H9 (cell line): Measurements from ENCODE around the gene PMP22. TPM values are rescaled to one million over a fixed set of nuclear protein-coding genes. Genes with fewer than 3 reads are reported as not detected.

Experiments used
- DNase-seq: peaks from one replicate; pipeline ENCODE4 v3.0.0-alpha.2; 2017
- H2AFZ ChIP-seq: one replicate; pipeline ENCODE4 v1.6.1; 2013; ENCODE audit warnings: mild to moderate bottlenecking, low read length, control low read depth, moderate library complexity
- H2AK5ac ChIP-seq: 2 replicates; pipeline ENCODE4 v1.6.1; 2013; ENCODE audit warnings: low read length, control low read depth, mixed read lengths; ENCODE audit not compliant: insufficient read length
- H2BK120ac ChIP-seq: one replicate; pipeline ENCODE4 v1.6.1; 2013; ENCODE audit warnings: low read depth, mild to moderate bottlenecking, low read length, control low read depth, inconsistent platforms; ENCODE audit not compliant: poor library complexity, severe bottlenecking
- H2BK12ac ChIP-seq: 2 replicates; pipeline ENCODE4 v1.6.1; 2013; ENCODE audit warnings: low read length, control low read depth, mixed read lengths, low read depth; ENCODE audit not compliant: insufficient read length
- H2BK15ac ChIP-seq: 2 replicates; pipeline ENCODE4 v1.6.1; 2013; ENCODE audit warnings: low read depth, low read length, control low read depth
- H2BK20ac ChIP-seq: one replicate; pipeline ENCODE4 v1.6.1; 2013; ENCODE audit warnings: low read depth, mild to moderate bottlenecking, low read length, control low read depth, inconsistent platforms; ENCODE audit not compliant: poor library complexity, severe bottlenecking
- H2BK5ac ChIP-seq: 2 replicates; pipeline ENCODE4 v1.6.1; 2013; ENCODE audit warnings: low read length, control low read depth, mixed read lengths; ENCODE audit not compliant: insufficient read length
- H3K14ac ChIP-seq: 2 replicates; pipeline ENCODE4 v1.6.1; 2013; ENCODE audit warnings: low read length, control low read depth; ENCODE audit not compliant: insufficient read depth
- H3K18ac ChIP-seq: 2 replicates; pipeline ENCODE4 v1.6.1; 2013; ENCODE audit warnings: low read depth, mild to moderate bottlenecking, mixed read lengths, low read length, control low read depth; ENCODE audit not compliant: insufficient read length
- H3K23ac ChIP-seq: 2 replicates; pipeline ENCODE4 v1.6.1; 2013; ENCODE audit warnings: low read length, control low read depth, mixed read lengths, low read depth; ENCODE audit not compliant: insufficient read length
- H3K23me2 ChIP-seq: 2 replicates; pipeline ENCODE4 v1.6.1; 2013; ENCODE audit warnings: low read depth, mild to moderate bottlenecking, mixed read lengths, low read length, control low read depth; ENCODE audit not compliant: insufficient read length, poor library complexity, severe bottlenecking
- H3K27ac ChIP-seq: 2 replicates; pipeline ENCODE4 v1.5.1; 2013; ENCODE audit warnings: low read length, control low read depth, mixed read lengths, low read depth; ENCODE audit not compliant: insufficient read length
- H3K27me3 ChIP-seq: 2 replicates; pipeline ENCODE4 v1.6.1; 2013; ENCODE audit warnings: low read length, control low read depth, inconsistent platforms; ENCODE audit not compliant: insufficient read depth
- H3K4ac ChIP-seq: 2 replicates; pipeline ENCODE4 v1.6.1; 2013; ENCODE audit warnings: low read depth, mild to moderate bottlenecking, control low read depth, inconsistent platforms, low read length, moderate library complexity
- H3K4me1 ChIP-seq: 2 replicates; pipeline ENCODE4 v1.6.1; 2013; ENCODE audit warnings: low read length, control low read depth, inconsistent platforms; ENCODE audit not compliant: insufficient read depth
- H3K4me2 ChIP-seq: 2 replicates; pipeline ENCODE4 v1.6.1; 2013; ENCODE audit warnings: low read length, control low read depth, mixed read lengths; ENCODE audit not compliant: insufficient read length, insufficient read depth
- H3K56ac ChIP-seq: 2 replicates; pipeline ENCODE4 v1.6.1; 2013; ENCODE audit warnings: low read depth, mild to moderate bottlenecking, mixed read lengths, low read length, control low read depth; ENCODE audit not compliant: insufficient read length
- H3K79me1 ChIP-seq: 2 replicates; pipeline ENCODE4 v1.6.1; 2013; ENCODE audit warnings: low read depth, mild to moderate bottlenecking, moderate library complexity, low read length, control low read depth, inconsistent platforms; ENCODE audit not compliant: insufficient read depth, poor library complexity, severe bottlenecking
- H3K79me2 ChIP-seq: 2 replicates; pipeline ENCODE4 v1.6.1; 2013; ENCODE audit warnings: low read length, control low read depth, inconsistent platforms; ENCODE audit not compliant: insufficient read depth
- H3K9ac ChIP-seq: 2 replicates; pipeline ENCODE4 v1.6.1; 2013; ENCODE audit warnings: low read length, control low read depth, mixed read lengths; ENCODE audit not compliant: insufficient read length; ENCODE audit errors: extremely low read depth
- H3K9me3 ChIP-seq: one replicate; pipeline ENCODE4 v1.6.1; 2013; ENCODE audit warnings: low read depth, low read length, inconsistent platforms; ENCODE audit not compliant: control insufficient read depth
- H3T11ph ChIP-seq: one replicate; pipeline ENCODE4 v1.6.1; 2013; ENCODE audit warnings: mild to moderate bottlenecking, low read length, control low read depth, inconsistent platforms
- H4K20me1 ChIP-seq: one replicate; pipeline ENCODE4 v1.6.1; 2013; ENCODE audit not compliant: control insufficient read depth, insufficient read length, insufficient read depth
- H4K5ac ChIP-seq: 2 replicates; pipeline ENCODE4 v1.6.1; 2013; ENCODE audit warnings: low read depth, mild to moderate bottlenecking, mixed read lengths, low read length, control low read depth; ENCODE audit not compliant: insufficient read length
- H4K8ac ChIP-seq: replicated peaks from 2 replicates; pipeline ENCODE4 v1.6.1; 2013; ENCODE audit warnings: low read length, control low read depth, mixed read lengths, low read depth; ENCODE audit not compliant: insufficient read length
- H4K91ac ChIP-seq: 2 replicates; pipeline ENCODE4 v1.6.1; 2013; ENCODE audit warnings: low read depth, mild to moderate bottlenecking, moderate library complexity, mixed read lengths, low read length, control low read depth; ENCODE audit not compliant: insufficient read length
- H3K27ac Mint-ChIP-seq, 3 experiments: 2 replicates in 2 of 3; 3 replicates in 1 of 3; pipeline ENCODE4 v1.8.0; 2020 to 2021; ENCODE audit warnings: mixed read lengths in 3 of 3, mild to moderate bottlenecking in 1 of 3, moderate library complexity in 1 of 3
- H3K27me3 Mint-ChIP-seq: 2 replicates; pipeline ENCODE4 v1.8.0; 2021; ENCODE audit warnings: low read depth, mild to moderate bottlenecking, moderate library complexity, mixed read lengths
- H3K36me3 Mint-ChIP-seq, 3 experiments: 2 replicates in 2 of 3; 3 replicates in 1 of 3; pipeline ENCODE4 v1.8.0; 2020 to 2021; ENCODE audit warnings: low read depth in 3 of 3, mixed read lengths in 3 of 3; ENCODE audit not compliant: insufficient read depth in 1 of 3
- H3K4me1 Mint-ChIP-seq, 2 experiments: 2 replicates each; pipeline ENCODE4 v1.8.0; 2020; ENCODE audit warnings: mixed read lengths in 2 of 2
- H3K4me3 Mint-ChIP-seq, 2 experiments: 2 replicates in 1 of 2; 3 replicates in 1 of 2; pipeline ENCODE4 v1.8.0; 2020 to 2021; ENCODE audit warnings: mild to moderate bottlenecking in 2 of 2, mixed read lengths in 2 of 2, moderate library complexity in 1 of 2
- H3K9me3 Mint-ChIP-seq, 2 experiments: 2 replicates in 1 of 2; 3 replicates in 1 of 2; pipeline ENCODE4 v1.8.0; 2020; ENCODE audit warnings: mild to moderate bottlenecking in 2 of 2, mixed read lengths in 2 of 2, moderate library complexity in 1 of 2
- WGBS: extraction: QIAGEN DNeasy Blood & Tissue Kit; methylation state at CpG from one replicate; pipeline ENCODE4 v1.1.7; 2013; ENCODE audit warnings: missing lambda C conversion rate, low lambda C conversion rate, mixed read lengths; ENCODE audit not compliant: insufficient read length; ENCODE audit errors: extremely low coverage; 5-methylcytosine and 5-hydroxymethylcytosine counted together
- total RNA-seq: library from RNA; stranded (reverse); gene quantifications from 2 replicates; pipeline ENCODE4 v1.2.1, GENCODE V29; 2021
- TF ChIP-seq, protein P1 (sequence below): fragments of 200-600 bp; sonication (generic); conservative IDR thresholded peaks from 3 replicates; pipeline ENCODE4 v1.8.0; 2021; ENCODE audit warnings: antibody characterized with exemption, mild to moderate bottlenecking

Gene PMP22
- total RNA-seq, 1 experiment from 2014 or later: 1.5 TPM

DNA sequence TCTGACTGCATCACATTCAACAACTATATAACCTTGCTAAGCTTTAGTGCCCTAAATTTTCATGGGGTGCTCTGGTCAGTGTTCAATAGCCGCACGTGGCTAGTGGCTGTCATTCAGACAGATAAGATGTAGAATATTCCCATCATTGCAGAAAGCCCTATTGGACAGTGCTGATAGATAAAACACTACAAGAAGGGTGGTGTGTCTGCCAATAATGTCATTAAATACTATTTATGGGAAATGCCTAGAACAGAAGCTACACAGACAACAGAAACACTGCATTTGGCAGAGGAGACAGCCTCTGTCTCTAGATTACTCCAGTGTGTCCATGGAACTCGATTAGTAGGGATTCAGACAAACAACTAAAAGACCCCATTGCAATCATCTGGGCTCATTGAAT, 28.4 kb upstream of the PMP22 start:
- no peak overlapping the region for H3K4ac ChIP-seq
- H3K14ac ChIP-seq: no peak overlapping the region
- H3K4me1 Mint-ChIP-seq: peaks cover 8 to 10% of the 10 kb centered on the region in 2 experiments
- no peaks in the 10 kb centered on the region for H3K79me1 ChIP-seq
- H3K4me3 Mint-ChIP-seq: no peak overlapping the region
- H3K4me2 ChIP-seq: no peak overlapping the region
- H3K9me3 Mint-ChIP-seq: no peaks in the 10 kb centered on the region
- no peak overlapping the region for H2BK120ac ChIP-seq
- H3K9ac ChIP-seq: no peak overlapping the region
- H2AK5ac ChIP-seq: no peak overlapping the region
- H3K9me3 ChIP-seq: no peaks in the 10 kb centered on the region
- H4K20me1 ChIP-seq: no peaks in the 10 kb centered on the region
- WGBS: no CpG with 5 or more reads among the region's 3 CpGs
- H3K23ac ChIP-seq: no peak overlapping the region
- H4K5ac ChIP-seq: no peak overlapping the region
- H3K79me2 ChIP-seq: no peaks in the 10 kb centered on the region
- H3K27me3 Mint-ChIP-seq: peaks cover 10% of the 10 kb centered on the region
- H3K27ac Mint-ChIP-seq: no peak overlapping the region
- H4K91ac ChIP-seq: no peak overlapping the region
- no peak overlapping the region for H3T11ph ChIP-seq
- no peaks in the 10 kb centered on the region for H3K36me3 Mint-ChIP-seq
- H3K4me1 ChIP-seq: no peaks in the 10 kb centered on the region; the same call in 1 of the 2 replicates
- no peak overlapping the region for H2AFZ ChIP-seq
- no peak overlapping the region for H2BK20ac ChIP-seq
- no peak overlapping the region for H3K27ac ChIP-seq
- no peak overlapping the region for H2BK5ac ChIP-seq
- no peaks in the 10 kb centered on the region for H3K23me2 ChIP-seq
- no peak overlapping the region for H3K56ac ChIP-seq
- H3K18ac ChIP-seq: no peak overlapping the region
- no peak overlapping the region for H2BK12ac ChIP-seq
- H3K27me3 ChIP-seq: no peaks in the 10 kb centered on the region
- no peak overlapping the region for H4K8ac ChIP-seq
- DNase-seq: no peak
- TF ChIP-seq, protein P1, sequence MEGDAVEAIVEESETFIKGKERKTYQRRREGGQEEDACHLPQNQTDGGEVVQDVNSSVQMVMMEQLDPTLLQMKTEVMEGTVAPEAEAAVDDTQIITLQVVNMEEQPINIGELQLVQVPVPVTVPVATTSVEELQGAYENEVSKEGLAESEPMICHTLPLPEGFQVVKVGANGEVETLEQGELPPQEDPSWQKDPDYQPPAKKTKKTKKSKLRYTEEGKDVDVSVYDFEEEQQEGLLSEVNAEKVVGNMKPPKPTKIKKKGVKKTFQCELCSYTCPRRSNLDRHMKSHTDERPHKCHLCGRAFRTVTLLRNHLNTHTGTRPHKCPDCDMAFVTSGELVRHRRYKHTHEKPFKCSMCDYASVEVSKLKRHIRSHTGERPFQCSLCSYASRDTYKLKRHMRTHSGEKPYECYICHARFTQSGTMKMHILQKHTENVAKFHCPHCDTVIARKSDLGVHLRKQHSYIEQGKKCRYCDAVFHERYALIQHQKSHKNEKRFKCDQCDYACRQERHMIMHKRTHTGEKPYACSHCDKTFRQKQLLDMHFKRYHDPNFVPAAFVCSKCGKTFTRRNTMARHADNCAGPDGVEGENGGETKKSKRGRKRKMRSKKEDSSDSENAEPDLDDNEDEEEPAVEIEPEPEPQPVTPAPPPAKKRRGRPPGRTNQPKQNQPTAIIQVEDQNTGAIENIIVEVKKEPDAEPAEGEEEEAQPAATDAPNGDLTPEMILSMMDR: no peak
- H2BK15ac ChIP-seq: no peak overlapping the region
